ENCODE results near the gene SLC8A2. TPM values are rescaled to one million over a fixed set of nuclear protein-coding genes. Genes with fewer than 3 reads are reported as not detected.

Gene SLC8A2
- total RNA-seq, 1 donor from 2014 or later, result 0.23 TPM

- peak within 1 kb of the TSS; percentile 71 for H3K4me3 ChIP-seq
- intact Hi-C loops (cut with DNase I), result no loop called here
- ATAC-seq, result peak; percentile 92
Observed at GRCh38 chr19:47483800-47484690, 12.4 kb upstream of the SLC8A2 start, which contains the start of gene KPTN. KPTN (minus strand) TSS chr19:47484219; CDS start chr19:47484160, 59 bp downstream.

GRCh38 chr19:47483200-47483599 is 11.5 kb upstream of the SLC8A2 start:
- Histone ChIP-seq H3K27me3 (no peaks in the 10 kb centered on the region), H3K27ac (no peak overlapping the region), H3K9me3 (no peaks in the 10 kb centered on the region), H3K4me3 (peak overlapping the region; percentile 71), H3K4me1 (peaks cover 11% of the 10 kb centered on the region), H3K36me3 (peaks cover 2% of the 10 kb centered on the region)
- DNase-seq (no peak), ATAC-seq (no peak)
- no peak for TF ChIP-seq CTCF (IDR thresholded peaks at IDR 0.05)
- intact Hi-C loops (cut with DNase I), result no loop called here

More at GRCh38 chr19:47483800-47484690, 12.4 kb upstream of the SLC8A2 start, which contains the start of gene KPTN:
- no peaks in the 10 kb centered on the region for H3K9me3 ChIP-seq
- no peaks in the 10 kb centered on the region for H3K27me3 ChIP-seq
- H3K36me3 ChIP-seq, result peaks cover 8% of the 10 kb centered on the region
- H3K4me1 ChIP-seq, result peaks cover 11% of the 10 kb centered on the region
- DNase-seq, result peak; percentile 95
- peak within 1 kb of the TSS; percentile 93 for H3K27ac ChIP-seq
- TF ChIP-seq CTCF (IDR thresholded peaks at IDR 0.05), result peak; percentile 87

- peaks cover 11% of the 10 kb centered on the region for H3K4me1 ChIP-seq
- no peaks in the 10 kb centered on the region for H3K27me3 ChIP-seq
- no peaks in the 10 kb centered on the region for H3K36me3 ChIP-seq
- no peak for TF ChIP-seq CTCF (IDR thresholded peaks at IDR 0.05)
- DNase-seq, result no peak
- no peaks in the 10 kb centered on the region for H3K9me3 ChIP-seq
- no peak overlapping the region for H3K4me3 ChIP-seq
- no peak for ATAC-seq
- H3K27ac ChIP-seq, result no peak overlapping the region
- intact Hi-C loops (cut with DNase I), result no loop called here
Observed at GRCh38 chr19:47481460-47482052, 9.9 kb upstream of the SLC8A2 start.

- DNase-seq, result no peak
- no peaks in the 10 kb centered on the region for H3K9me3 ChIP-seq
- TF ChIP-seq CTCF (IDR thresholded peaks at IDR 0.05), result no peak
- peaks cover 11% of the 10 kb centered on the region for H3K4me1 ChIP-seq
- no peak overlapping the region for H3K4me3 ChIP-seq
- no peaks in the 10 kb centered on the region for H3K27me3 ChIP-seq
- no peaks in the 10 kb centered on the region for H3K36me3 ChIP-seq
- H3K27ac ChIP-seq, result no peak overlapping the region
- no peak for ATAC-seq
- intact Hi-C loops (cut with DNase I), result no loop called here
Observed at GRCh38 chr19:47480658-47481057, 9.0 kb upstream of the SLC8A2 start.

- DNase-seq, result peak; percentile 82
- TF ChIP-seq CTCF (IDR thresholded peaks at IDR 0.05), result no peak
- H3K4me1 ChIP-seq, result peaks cover 10% of the 10 kb centered on the region
- no peaks in the 10 kb centered on the region for H3K36me3 ChIP-seq
- peak; percentile 42 for ATAC-seq
- intact Hi-C loops (cut with DNase I), result no loop called here
- H3K27ac ChIP-seq, result no peak overlapping the region
- H3K9me3 ChIP-seq, result no peaks in the 10 kb centered on the region
- H3K27me3 ChIP-seq, result no peaks in the 10 kb centered on the region
- H3K4me3 ChIP-seq, result no peak overlapping the region
Observed at GRCh38 chr19:47479701-47480503, 8.2 kb upstream of the SLC8A2 start.

All from upper lobe of right lung (tissue), 1 donor.